GM21717 (cell line): ENCODE results near the gene TSC22D2.
"Not testable (repeated sequence)": the region's sequence is repeated elsewhere in the genome, so short reads cannot be mapped to it uniquely, and the experiment has no call there.

ENCODE experiments used
- ATAC-seq: cut with Tn5 transposase; IDR thresholded peaks from one replicate; pipeline ENCODE4 v1.9.1; 2021; ENCODE audit warnings: mild to moderate bottlenecking, moderate library complexity; ENCODE audit not compliant: unreplicated experiment

Gene TSC22D2

GRCh38 chr3:150446470-150446977 lies 38.4 kb downstream of the TSC22D2 start:
- ATAC-seq: no peak

GRCh38 chr3:150447084-150447483 lies 39.0 kb downstream of the TSC22D2 start:
- ATAC-seq: no peak

- no peak for ATAC-seq
Observed at GRCh38 chr3:150447631-150448465, 39.8 kb downstream of the TSC22D2 start.

DNA sequence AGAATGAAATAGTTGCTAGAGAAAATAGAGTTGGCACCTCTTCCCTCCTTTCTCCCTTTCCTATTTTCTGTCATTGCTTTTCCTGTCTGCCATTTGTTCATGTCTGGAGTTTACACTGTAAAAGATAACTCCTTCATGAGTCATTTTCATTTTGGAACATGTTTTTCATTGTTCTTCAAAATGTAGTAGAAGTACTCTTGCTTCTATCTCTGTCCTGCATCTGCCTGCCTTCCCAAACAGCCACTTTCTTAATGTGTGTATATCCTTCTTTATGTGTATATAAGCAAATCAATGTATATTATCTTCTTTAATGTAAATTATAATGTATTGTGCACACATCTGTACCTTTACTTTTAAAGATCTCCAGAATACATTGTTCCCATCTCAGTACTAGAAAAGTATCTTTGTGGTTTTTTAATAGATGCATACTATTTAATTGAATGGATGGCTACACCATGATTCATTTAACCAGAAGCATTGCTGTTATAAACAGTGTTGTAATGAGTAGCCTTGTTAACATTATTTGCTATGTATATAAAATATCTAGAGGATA lies 41.1 kb downstream of the TSC22D2 start:
- no peak for ATAC-seq

GRCh38 chr3:150450916-150451315 lies 42.8 kb downstream of the TSC22D2 start:
- ATAC-seq: no peak

DNA sequence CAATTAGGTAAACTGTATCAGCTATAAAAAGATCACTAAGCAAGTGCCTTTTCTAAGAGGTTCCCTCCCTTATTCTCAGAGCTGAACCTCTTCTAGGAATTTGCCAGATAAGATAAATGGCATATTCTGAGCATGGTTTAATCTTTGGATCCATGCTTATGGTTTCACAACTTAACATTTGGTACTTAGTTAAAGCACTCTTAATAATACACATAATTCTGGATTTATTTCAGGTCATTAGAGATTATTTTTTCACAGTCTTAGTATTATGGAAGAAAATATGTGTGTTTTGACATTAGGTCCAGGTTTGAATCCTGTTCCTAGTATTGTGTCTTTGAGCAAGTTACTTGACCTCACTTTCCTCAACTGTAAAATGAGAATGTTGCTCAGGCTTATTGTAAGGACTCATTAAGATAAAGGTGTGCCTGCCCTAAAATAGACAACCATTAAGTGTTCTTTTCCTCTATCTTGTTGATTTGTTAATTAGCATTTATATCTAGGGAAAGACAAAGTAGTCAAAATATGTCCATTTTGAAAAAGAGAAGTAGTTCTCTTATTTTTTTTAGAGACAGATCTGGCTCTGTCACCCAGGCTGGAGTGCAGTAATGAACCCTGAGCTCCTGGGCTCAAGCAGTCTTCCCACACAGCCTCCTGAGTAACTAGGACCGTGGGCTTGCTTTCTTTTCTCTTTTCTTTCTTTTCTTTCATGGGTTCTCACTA lies 43.4 kb downstream of the TSC22D2 start:
- no peak for ATAC-seq

DNA sequence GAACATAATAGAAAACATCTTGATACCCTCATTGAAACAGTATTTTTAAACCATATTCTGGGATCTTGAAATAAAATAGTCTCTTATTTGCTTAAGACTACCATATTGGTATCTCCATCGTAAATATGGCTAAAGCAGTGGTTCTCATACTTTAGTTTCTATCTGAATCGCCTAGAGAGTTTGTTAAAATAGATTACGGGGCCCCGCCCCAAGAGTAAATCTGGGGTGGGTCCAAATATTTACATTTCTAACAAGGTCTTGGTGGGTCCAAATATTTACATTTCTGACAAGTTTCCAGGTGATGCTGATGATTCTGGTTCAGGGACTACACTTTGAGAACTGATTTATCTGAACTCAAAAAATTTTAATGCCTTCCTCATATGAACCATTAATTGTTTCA lies 45.3 kb downstream of the TSC22D2 start:
- ATAC-seq: no peak

DNA sequence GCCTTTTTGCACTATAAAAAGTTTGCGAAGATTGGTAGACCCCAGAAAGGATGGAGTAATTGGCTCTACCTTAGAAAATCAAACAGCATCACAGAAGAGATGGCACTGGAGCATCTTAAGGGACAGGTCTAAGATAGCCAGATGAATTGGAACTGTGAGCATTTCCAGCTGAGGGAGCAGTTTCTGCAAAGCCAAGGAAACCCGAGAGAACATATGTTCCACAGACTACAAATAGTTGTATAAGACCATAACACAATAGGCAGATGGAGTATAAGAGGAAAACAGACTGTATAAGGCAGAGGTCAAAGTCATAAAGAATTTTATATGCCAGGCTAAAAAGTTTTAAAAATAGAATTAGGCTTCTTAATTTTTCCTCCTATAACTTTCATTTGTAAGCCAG lies 46.0 kb downstream of the TSC22D2 start:
- no peak for ATAC-seq

GRCh38 chr3:150454622-150455021 lies 46.5 kb downstream of the TSC22D2 start:
- ATAC-seq: no peak

DNA sequence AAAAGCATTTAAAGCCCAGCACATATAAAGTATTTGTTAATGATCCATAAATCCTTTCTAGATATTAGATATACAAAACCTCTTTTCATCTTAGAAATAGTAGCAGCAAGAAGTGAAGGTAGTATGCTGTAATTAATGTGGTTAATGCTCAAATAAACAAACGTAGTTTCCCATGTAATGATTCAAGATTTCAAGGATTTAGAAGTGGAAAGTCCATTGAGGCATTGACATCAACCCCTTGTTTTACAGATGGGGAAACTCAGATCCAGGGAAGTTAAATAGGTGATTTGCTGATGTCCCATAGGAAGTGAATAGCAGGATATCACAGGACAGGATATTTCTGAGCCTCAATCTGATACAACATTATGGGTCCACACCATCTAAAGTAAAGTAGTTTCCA lies 47.2 kb downstream of the TSC22D2 start:
- ATAC-seq: no peak

GRCh38 chr3:150458001-150458400 lies 49.9 kb downstream of the TSC22D2 start:
- ATAC-seq: no peak

GRCh38 chr3:150460484-150460883 lies 52.4 kb downstream of the TSC22D2 start:
- no peak for ATAC-seq

DNA sequence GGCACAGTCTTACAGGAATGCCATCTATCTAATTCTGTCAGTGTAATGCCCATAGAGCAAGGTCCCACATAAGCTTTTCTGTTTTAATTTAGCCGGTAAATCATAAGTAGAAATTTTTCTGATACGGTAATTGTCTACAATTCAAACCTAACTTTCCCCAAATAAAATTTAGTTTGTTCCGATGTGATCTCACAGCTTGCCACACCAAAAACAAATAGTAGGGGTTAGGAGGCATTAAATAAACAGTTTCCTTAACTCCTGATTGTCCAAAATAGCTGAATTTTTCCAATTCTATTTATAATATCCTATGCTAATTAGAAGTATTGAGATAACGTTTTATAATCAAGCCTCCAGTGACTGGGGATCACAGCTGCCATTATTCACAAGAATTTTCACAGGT lies 53.3 kb downstream of the TSC22D2 start:
- no peak for ATAC-seq

GRCh38 chr3:150462108-150462507 lies 54.0 kb downstream of the TSC22D2 start:
- no peak for ATAC-seq

DNA sequence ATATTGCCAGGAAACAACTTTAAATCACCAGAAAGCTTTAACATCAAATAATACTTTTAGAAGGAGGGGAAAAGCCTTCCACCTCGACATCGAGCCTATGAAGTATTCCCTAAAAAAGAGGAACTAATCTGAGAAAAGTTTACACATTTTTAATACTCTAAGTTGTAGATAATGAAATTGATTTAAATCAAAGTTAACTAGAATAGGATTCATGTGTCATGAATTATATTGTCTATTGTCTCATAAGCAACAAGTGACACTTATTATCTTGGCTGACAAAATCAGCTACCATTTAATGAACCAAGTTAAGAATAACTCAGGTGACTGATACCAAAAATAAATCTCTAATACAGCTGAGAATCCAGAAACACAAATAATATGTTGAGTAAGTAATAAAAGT lies 56.6 kb downstream of the TSC22D2 start:
- no peak for ATAC-seq

DNA sequence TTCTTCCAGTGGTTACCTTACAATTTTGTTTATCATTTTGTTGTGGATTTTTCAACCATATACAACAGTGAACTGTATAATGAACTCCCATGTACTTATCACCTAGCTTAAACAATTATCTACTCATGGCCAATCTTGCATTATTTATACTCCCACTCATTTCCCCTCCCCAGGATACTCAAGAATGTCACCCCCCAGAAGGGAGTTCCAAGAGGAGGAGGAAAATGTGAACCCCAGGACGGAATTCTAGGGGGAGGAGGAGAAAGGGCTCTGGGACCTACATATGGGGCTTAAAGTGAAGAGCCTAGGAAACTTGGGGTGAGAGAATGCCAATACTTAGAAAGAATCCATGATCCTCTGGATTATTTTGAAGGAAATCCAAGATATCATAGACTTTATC lies 59.3 kb downstream of the TSC22D2 start:
- no peak for ATAC-seq

GRCh38 chr3:150469031-150469930 lies 61.2 kb downstream of the TSC22D2 start:
- no peak for ATAC-seq

DNA sequence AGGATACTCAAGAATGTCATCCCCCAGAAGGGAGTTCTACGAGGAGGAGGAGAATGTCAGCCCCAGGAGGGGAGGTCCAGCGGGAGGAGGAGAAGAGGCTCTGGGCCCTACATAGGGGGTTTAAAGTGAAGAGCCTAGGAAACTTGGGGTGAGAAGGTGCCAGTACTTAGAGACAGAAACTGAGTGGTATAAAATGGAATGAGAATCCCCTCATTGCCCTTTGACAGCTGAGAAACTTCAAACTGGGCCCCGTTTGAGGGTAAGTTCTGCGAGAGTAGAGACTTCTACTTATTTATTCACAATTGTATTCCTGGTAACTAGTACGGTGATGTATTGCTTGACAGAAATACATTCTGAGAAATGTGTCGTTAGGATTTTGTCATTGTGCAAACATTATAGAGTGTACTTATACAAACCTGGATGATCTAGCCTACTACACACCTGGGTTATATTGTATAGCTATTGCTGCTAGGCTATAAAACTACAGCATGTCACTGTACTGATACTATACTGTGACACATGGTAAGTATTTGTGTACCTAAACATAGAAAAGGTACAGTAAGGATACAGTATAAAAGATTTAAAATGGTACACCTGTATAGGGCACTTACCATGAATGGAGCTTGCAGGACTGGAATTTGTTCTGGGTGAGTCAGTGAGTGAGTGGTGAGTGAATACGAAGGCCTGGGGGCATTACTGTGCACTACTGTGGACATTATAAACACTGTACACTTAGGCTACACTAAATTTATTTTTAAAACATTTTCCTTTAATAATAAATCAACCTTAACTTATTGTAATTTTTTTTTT lies 62.0 kb downstream of the TSC22D2 start:
- no peak for ATAC-seq

- ATAC-seq: no peak
Observed at GRCh38 chr3:150472421-150472820, 64.3 kb downstream of the TSC22D2 start.

DNA sequence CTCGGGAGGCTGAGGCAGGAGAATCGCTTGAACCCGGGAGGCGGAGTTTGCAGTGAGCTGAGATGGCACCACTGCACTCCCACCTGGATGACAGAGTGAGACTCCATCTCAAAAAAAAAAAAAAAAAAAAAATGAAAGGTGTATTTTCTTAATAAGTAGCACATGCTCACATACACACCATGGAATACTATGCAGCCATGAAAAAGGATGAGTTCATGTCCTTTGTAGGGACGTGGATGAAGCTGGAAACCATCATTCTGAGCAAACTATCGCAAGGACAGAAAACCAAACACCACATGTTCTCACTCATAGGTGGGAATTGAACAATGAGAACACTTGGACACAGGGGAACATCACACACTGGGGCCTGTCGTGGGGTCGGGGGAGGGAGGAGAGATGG lies 65.1 kb downstream of the TSC22D2 start:
- ATAC-seq: not testable (repeated sequence)
